ENCODE measurements around the gene RGS11. TPM values are rescaled to one million over a fixed set of nuclear protein-coding genes. Genes with fewer than 3 reads are reported as not detected.

The RGS11 gene
- total and polyA plus RNA-seq, 2 experiments from 2014 or later: 0.74 to 1.8 TPM

DNA sequence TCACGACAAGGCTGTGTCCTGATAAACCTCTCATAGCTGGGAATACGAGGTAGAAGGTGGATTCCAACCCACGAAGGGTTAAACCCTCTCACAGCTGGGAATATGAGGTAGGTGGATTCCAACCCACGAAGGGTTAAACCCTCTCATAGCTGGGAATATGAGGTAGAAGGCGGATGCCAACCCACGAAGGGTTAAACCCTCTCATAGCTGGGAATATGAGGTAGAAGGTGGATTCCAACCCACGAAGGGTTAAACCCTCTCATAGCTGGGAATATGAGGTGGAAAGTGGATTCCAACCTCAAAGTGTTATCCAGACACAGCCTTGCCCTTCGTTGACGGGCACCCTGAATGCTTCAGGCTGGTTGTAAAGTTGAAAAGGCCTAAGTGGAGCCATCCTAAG lies 45.8 kb upstream of the RGS11 start (continued):
- no peak for TF ChIP-seq NANOG (IDR thresholded peaks at IDR 0.05; ENCODE audit: borderline replicate concordance)

DNA sequence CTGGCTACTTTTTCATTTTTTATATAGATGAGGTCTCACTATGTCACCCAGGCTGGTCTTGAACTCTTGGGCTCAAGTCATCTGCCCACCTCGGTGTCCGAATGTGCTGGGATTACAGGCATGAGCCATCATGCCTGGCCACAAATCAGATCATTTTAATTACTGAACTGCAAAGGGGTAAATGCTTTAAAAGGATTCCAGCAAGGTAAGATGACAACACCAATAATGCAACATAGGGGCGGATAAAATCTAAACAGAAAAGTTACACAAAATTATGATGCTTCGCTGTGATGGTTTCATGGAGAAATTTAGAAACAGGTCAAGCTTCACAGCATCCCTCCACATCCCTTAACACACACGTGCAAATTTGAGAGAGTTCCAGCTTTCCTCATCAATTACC lies 44.5 kb upstream of the RGS11 start:
- Histone ChIP-seq H3K4me1 (ENCODE audit: insufficient read depth) (peaks cover 7% of the 10 kb centered on the region; the same call in 1 of the 2 replicates), H2AFZ (no peak overlapping the region), H3K27me3 (ENCODE audit: insufficient read depth) (no peaks in the 10 kb centered on the region), H3F3A (replicated peaks; ENCODE audit: low read depth) (peaks cover 5% of the 10 kb centered on the region), H3K79me2 (replicated peaks; ENCODE audit: insufficient read depth) (peaks cover 94% of the 10 kb centered on the region), H3K36me3 (ENCODE audit: insufficient read depth) (no peaks in the 10 kb centered on the region), H3K9me2 (ENCODE audit: insufficient read depth) (no peaks in the 10 kb centered on the region), H3K4me3 (no peak overlapping the region), H4K20me1 (replicated peaks; ENCODE audit: insufficient read depth) (peaks cover 52% of the 10 kb centered on the region; the same call in 1 of the 2 replicates), H3K4me2 (no peak overlapping the region), H3K27ac (ENCODE audit: low read depth) (no peak overlapping the region)
- H3K4me3 Mint-ChIP-seq: no peak overlapping the region
- TF ChIP-seq, protein P1, sequence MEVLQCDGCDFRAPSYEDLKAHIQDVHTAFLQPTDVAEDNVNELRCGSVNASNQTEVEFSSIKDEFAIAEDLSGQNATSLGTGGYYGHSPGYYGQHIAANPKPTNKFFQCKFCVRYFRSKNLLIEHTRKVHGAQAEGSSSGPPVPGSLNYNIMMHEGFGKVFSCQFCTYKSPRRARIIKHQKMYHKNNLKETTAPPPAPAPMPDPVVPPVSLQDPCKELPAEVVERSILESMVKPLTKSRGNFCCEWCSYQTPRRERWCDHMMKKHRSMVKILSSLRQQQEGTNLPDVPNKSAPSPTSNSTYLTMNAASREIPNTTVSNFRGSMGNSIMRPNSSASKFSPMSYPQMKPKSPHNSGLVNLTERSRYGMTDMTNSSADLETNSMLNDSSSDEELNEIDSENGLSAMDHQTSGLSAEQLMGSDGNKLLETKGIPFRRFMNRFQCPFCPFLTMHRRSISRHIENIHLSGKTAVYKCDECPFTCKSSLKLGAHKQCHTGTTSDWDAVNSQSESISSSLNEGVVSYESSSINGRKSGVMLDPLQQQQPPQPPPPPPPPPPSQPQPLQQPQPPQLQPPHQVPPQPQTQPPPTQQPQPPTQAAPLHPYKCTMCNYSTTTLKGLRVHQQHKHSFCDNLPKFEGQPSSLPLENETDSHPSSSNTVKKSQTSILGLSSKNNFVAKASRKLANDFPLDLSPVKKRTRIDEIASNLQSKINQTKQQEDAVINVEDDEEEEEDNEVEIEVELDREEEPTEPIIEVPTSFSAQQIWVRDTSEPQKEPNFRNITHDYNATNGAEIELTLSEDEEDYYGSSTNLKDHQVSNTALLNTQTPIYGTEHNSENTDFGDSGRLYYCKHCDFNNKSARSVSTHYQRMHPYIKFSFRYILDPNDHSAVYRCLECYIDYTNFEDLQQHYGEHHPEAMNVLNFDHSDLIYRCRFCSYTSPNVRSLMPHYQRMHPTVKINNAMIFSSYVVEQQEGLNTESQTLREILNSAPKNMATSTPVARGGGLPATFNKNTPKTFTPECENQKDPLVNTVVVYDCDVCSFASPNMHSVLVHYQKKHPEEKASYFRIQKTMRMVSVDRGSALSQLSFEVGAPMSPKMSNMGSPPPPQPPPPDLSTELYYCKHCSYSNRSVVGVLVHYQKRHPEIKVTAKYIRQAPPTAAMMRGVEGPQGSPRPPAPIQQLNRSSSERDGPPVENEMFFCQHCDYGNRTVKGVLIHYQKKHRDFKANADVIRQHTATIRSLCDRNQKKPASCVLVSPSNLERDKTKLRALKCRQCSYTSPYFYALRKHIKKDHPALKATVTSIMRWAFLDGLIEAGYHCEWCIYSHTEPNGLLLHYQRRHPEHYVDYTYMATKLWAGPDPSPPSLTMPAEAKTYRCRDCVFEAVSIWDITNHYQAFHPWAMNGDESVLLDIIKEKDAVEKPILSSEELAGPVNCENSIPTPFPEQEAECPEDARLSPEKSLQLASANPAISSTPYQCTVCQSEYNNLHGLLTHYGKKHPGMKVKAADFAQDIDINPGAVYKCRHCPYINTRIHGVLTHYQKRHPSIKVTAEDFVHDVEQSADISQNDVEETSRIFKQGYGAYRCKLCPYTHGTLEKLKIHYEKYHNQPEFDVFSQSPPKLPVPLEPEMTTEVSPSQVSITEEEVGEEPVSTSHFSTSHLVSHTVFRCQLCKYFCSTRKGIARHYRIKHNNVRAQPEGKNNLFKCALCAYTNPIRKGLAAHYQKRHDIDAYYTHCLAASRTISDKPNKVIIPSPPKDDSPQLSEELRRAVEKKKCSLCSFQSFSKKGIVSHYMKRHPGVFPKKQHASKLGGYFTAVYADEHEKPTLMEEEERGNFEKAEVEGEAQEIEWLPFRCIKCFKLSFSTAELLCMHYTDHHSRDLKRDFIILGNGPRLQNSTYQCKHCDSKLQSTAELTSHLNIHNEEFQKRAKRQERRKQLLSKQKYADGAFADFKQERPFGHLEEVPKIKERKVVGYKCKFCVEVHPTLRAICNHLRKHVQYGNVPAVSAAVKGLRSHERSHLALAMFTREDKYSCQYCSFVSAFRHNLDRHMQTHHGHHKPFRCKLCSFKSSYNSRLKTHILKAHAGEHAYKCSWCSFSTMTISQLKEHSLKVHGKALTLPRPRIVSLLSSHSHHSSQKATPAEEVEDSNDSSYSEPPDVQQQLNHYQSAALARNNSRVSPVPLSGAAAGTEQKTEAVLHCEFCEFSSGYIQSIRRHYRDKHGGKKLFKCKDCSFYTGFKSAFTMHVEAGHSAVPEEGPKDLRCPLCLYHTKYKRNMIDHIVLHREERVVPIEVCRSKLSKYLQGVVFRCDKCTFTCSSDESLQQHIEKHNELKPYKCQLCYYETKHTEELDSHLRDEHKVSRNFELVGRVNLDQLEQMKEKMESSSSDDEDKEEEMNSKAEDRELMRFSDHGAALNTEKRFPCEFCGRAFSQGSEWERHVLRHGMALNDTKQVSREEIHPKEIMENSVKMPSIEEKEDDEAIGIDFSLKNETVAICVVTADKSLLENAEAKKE (CRISPR knock-in tag; IDR thresholded peaks at IDR 0.05): no peak
- TF ChIP-seq POLR2AphosphoS5 (IDR thresholded peaks at IDR 0.05; ENCODE audit: low read depth) (no peak), STAT1 (IDR thresholded peaks at IDR 0.05; ENCODE audit: unreplicated experiment) (no peak), EZH2 (IDR thresholded peaks at IDR 0.05; ENCODE audit: low read depth, unreplicated experiment) (no peak), EZH2phosphoT487 (IDR thresholded peaks at IDR 0.05; ENCODE audit: unreplicated experiment) (no peak), ZNF114 (CRISPR knock-in tag; IDR thresholded peaks at IDR 0.05) (no peak), ETS1 (IDR thresholded peaks at IDR 0.05) (no peak), NANOG (IDR thresholded peaks at IDR 0.05; ENCODE audit: borderline replicate concordance) (no peak), CREB1 (CRISPR knock-in tag; IDR thresholded peaks at IDR 0.05; ENCODE audit: low read depth) (no peak), CTCF (conservative IDR thresholded peaks at IDR 0.05; ENCODE audit: low read depth in 2 of 2) (no peak), JUNB (IDR thresholded peaks at IDR 0.05; ENCODE audit: unreplicated experiment) (no peak), ZNF331 (CRISPR knock-in tag; IDR thresholded peaks at IDR 0.05; ENCODE audit: low read depth) (no peak)
- TF ChIP-seq, protein P2, sequence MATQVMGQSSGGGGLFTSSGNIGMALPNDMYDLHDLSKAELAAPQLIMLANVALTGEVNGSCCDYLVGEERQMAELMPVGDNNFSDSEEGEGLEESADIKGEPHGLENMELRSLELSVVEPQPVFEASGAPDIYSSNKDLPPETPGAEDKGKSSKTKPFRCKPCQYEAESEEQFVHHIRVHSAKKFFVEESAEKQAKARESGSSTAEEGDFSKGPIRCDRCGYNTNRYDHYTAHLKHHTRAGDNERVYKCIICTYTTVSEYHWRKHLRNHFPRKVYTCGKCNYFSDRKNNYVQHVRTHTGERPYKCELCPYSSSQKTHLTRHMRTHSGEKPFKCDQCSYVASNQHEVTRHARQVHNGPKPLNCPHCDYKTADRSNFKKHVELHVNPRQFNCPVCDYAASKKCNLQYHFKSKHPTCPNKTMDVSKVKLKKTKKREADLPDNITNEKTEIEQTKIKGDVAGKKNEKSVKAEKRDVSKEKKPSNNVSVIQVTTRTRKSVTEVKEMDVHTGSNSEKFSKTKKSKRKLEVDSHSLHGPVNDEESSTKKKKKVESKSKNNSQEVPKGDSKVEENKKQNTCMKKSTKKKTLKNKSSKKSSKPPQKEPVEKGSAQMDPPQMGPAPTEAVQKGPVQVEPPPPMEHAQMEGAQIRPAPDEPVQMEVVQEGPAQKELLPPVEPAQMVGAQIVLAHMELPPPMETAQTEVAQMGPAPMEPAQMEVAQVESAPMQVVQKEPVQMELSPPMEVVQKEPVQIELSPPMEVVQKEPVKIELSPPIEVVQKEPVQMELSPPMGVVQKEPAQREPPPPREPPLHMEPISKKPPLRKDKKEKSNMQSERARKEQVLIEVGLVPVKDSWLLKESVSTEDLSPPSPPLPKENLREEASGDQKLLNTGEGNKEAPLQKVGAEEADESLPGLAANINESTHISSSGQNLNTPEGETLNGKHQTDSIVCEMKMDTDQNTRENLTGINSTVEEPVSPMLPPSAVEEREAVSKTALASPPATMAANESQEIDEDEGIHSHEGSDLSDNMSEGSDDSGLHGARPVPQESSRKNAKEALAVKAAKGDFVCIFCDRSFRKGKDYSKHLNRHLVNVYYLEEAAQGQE (IDR thresholded peaks at IDR 0.05; ENCODE audit: unreplicated experiment): no peak
- peaks cover 33% of the 10 kb centered on the region for H3K4me1 Mint-ChIP-seq
- H3K27me3 Mint-ChIP-seq (ENCODE audit: insufficient read depth, low read depth, poor library complexity): peaks cover 7% of the 10 kb centered on the region
- no peak for DNase-seq (ENCODE audit: low spot score)
- no peaks in the 10 kb centered on the region for H3K9me3 Mint-ChIP-seq
- no peak for ATAC-seq
- H3K36me3 Mint-ChIP-seq (ENCODE audit: low read depth): peaks cover 15% of the 10 kb centered on the region; the same call in 2 of the 3 replicates
- no peak overlapping the region for H3K27ac Mint-ChIP-seq
